Measurements from ENCODE around the gene SPOCK1. TPM values are rescaled to one million over a fixed set of nuclear protein-coding genes. Genes with fewer than 3 reads are reported as not detected.

Gene SPOCK1
- total RNA-seq, 2 experiments from 2014 or later: not detected

DNA sequence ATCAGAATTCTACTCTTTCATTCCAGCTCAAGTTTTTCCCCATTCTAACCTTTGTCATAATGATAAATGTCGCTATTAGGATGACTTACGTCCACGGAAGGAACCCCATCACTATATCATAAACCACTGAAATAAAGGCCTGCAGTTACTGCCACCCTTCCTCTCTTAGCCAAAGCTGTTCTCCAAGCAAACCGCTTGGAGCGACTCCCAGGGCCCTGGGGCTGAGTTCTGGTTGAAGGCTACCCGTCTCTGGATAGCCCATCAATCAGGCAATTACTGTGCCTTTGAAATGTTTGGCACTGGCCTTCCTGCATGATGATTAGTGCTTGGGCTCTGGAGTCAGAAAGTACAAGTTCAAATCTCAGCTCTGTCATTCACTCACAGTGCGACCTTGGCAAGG is 386.0 kb downstream of the SPOCK1 start:
- ChIA-PET CTCF (no interaction called here), POLR2A (no interaction called here)
- H3K9me3 Mint-ChIP-seq: no peaks in the 10 kb centered on the region
- DNase-seq: no peak
- no peaks in the 10 kb centered on the region for H3K4me1 Mint-ChIP-seq (ENCODE audit: low read depth)
- intact Hi-C loops (cut with micrococcal nuclease): no loop called here
- no peaks in the 10 kb centered on the region for H3K36me3 Mint-ChIP-seq
- H3K27ac Mint-ChIP-seq: no peak overlapping the region
- H3K4me3 Mint-ChIP-seq: no peak overlapping the region
- H3K27me3 Mint-ChIP-seq: peaks cover 9% of the 10 kb centered on the region

DNA sequence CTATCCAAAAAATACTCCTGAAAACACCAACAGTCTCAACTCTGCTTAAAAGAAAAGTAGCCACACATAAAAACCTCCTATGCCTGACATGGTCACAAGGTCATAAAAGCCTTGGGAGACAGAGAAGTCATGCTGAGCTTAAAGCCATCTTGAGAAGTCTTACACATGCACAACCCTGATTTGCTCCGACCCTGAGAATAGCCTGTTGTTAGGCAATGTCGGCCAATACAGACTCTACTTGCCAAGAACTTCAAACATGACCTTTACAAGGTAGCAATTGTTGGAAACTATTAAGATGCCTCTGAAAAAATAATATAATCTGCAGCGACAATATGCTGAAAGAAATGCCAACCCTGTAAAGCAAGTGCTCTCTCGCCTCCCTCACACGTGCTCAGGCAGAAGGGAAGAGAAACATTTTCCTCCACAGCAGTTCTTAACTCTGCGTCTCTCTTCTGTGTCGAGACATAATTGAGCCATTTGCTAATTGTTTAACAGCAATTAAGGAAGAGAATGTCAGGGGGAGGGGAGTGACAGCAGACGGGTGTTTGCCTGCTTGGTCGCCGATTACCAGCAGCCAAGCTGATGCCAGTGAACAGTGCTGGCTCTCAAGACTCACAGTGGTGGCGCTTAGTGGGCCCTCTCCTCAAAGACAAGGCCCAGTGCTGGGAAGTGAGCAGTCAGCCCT is 393.6 kb downstream of the SPOCK1 start:
- no peaks in the 10 kb centered on the region for H3K4me1 Mint-ChIP-seq (ENCODE audit: low read depth)
- no peak overlapping the region for H3K27ac Mint-ChIP-seq
- no peaks in the 10 kb centered on the region for H3K36me3 Mint-ChIP-seq
- CTCF ChIA-PET: no interaction called here
- POLR2A ChIA-PET: no interaction called here
- H3K4me3 Mint-ChIP-seq: no peak overlapping the region
- DNase-seq: no peak
- H3K9me3 Mint-ChIP-seq: no peaks in the 10 kb centered on the region
- intact Hi-C loops (cut with micrococcal nuclease): no loop called here
- H3K27me3 Mint-ChIP-seq: peaks cover 1% of the 10 kb centered on the region

DNA sequence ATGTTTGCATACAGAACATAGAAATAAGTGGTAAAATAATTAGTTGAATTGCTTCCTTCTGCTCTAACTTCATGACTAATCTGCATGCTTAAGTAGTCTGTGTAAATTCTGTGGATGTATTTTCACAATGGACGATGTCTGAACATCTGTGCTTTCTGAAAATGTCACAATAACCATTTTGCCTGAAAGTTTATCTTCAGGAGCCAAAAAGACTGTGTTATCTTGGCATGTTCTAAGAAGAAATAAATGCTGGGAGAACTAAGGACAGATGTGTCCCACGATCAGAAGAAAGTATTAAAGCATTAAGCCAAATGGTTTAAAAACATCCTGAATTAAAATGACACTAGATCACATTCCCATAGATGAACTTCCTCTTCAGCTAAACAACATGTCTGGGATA is 397.6 kb downstream of the SPOCK1 start:
- Mint-ChIP-seq H3K9me3 (no peaks in the 10 kb centered on the region), H3K4me3 (no peak overlapping the region), H3K36me3 (no peaks in the 10 kb centered on the region), H3K4me1 (ENCODE audit: low read depth) (no peaks in the 10 kb centered on the region), H3K27ac (no peak overlapping the region), H3K27me3 (no peaks in the 10 kb centered on the region)
- CTCF ChIA-PET: no interaction called here
- POLR2A ChIA-PET: no interaction called here
- intact Hi-C loops (cut with micrococcal nuclease): no loop called here
- no peak for DNase-seq

DNA sequence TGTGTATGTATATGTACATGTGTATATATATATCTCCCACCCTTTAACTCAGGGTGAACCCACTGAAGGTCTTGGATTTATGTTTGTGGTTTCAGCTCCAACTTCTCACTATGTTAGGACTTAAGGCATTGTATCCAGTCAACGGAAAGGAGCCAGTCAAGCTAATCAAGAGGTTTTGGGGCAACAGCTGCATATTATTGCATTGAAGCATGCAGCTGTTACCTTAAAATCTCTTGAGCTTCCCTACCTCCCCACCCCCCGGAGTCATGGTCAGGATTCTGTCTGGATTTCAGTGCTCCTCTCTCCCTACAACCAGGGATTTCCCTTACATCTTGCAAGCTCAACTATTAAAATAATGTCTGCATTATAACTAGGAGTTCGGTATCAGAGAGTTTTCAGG is 399.5 kb downstream of the SPOCK1 start:
- CTCF ChIA-PET: interaction anchor here (1.3 kb wide), 1 partner anchor 10 kb away, joined by 3 read pairs; no protein-coding TSS in a partner anchor
- H3K27ac Mint-ChIP-seq: no peak overlapping the region

GRCh38 chr5:137098663-137099062 is 400.5 kb downstream of the SPOCK1 start:
- Mint-ChIP-seq H3K27ac (no peak overlapping the region), H3K27me3 (no peaks in the 10 kb centered on the region), H3K9me3 (no peaks in the 10 kb centered on the region), H3K4me1 (ENCODE audit: low read depth) (no peaks in the 10 kb centered on the region), H3K36me3 (no peaks in the 10 kb centered on the region), H3K4me3 (no peak overlapping the region)
- no peak for DNase-seq
- CTCF ChIA-PET: no interaction called here
- POLR2A ChIA-PET: no interaction called here
- intact Hi-C loops (cut with micrococcal nuclease): no loop called here

More for the DNA sequence above, 399.5 kb downstream of the SPOCK1 start:
- intact Hi-C loops (cut with micrococcal nuclease): no loop called here
- Mint-ChIP-seq H3K9me3 (no peaks in the 10 kb centered on the region), H3K27me3 (no peaks in the 10 kb centered on the region), H3K4me1 (ENCODE audit: low read depth) (no peaks in the 10 kb centered on the region), H3K36me3 (no peaks in the 10 kb centered on the region), H3K4me3 (no peak overlapping the region)
- DNase-seq: no peak
- POLR2A ChIA-PET: no interaction called here

- no peaks in the 10 kb centered on the region for H3K4me1 Mint-ChIP-seq (ENCODE audit: low read depth)
- H3K27me3 Mint-ChIP-seq: no peaks in the 10 kb centered on the region
- no peaks in the 10 kb centered on the region for H3K9me3 Mint-ChIP-seq
- POLR2A ChIA-PET: no interaction called here
- no peak for DNase-seq
- intact Hi-C loops (cut with micrococcal nuclease): no loop called here
- no peak overlapping the region for H3K27ac Mint-ChIP-seq
- no peaks in the 10 kb centered on the region for H3K36me3 Mint-ChIP-seq
- no peak overlapping the region for H3K4me3 Mint-ChIP-seq
- CTCF ChIA-PET: no interaction called here
Observed at GRCh38 chr5:137098238-137098637, 400.9 kb downstream of the SPOCK1 start.

DNA sequence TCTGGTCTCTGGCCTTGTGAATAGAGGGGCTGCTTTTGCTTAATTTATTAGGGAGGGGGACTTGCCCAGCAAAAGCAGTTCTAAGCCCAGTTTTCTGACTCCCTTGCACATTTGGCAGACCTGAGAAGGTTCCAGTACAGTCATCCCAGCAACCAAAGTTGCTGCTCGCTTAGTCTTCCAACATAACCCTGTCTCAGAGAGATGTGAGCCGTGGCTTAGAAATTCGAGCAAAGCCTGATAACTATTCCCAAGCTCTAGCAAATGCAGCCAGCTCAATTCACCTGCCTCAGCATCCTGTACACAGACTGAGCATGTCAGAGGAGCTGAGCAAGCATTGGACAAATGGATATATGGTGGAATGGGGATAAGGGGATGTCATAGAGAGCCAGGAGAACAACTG is 401.9 kb downstream of the SPOCK1 start:
- Mint-ChIP-seq H3K4me3 (no peak overlapping the region), H3K27ac (no peak overlapping the region), H3K4me1 (ENCODE audit: low read depth) (no peaks in the 10 kb centered on the region), H3K36me3 (no peaks in the 10 kb centered on the region), H3K27me3 (no peaks in the 10 kb centered on the region), H3K9me3 (no peaks in the 10 kb centered on the region)
- ChIA-PET POLR2A (no interaction called here), CTCF (no interaction called here)
- no peak for DNase-seq
- intact Hi-C loops (cut with micrococcal nuclease): no loop called here

DNA sequence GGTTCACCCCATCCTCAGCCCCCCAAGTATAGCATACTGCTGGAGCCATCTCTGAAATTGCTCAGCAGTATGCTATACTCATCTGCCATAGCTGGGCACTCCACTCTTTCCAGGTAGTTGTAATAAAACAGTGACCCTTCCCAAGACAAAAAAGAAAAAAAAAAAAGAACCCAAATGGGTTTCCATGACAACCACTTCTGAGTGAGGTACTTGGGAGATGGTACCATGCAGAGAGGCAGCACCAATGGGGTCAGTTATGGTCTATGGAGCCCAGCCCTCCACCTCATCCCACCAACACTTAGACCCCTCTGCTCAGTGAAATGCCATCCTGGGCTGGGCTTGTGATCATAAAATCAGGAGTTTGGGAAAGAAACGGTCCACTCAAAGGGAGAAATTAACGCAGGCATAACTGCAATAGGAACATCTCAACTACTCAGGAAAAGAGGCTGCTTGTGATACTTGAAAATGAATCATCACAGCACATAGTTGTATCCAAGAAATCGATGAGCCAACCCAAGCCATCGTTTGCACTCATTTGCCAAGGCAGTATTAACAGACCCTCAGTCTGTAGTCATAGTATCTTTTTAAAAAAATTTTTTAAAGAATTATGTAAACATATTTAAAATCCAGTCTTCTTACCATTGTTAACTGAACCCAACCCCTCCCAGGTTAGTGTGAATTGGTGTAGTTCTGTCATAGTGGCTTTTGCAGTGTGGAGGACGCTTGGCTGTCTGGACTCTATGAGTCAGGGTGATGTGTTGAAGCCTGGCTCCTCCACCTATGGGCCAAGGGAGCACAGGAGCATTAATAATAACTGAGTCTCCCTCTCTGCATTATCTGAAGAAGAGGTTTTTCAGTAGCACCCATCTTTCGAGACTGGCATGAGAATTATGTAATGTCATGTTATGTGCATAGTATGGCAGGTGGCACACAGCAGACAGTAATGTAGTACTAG is 402.7 kb downstream of the SPOCK1 start:
- Mint-ChIP-seq H3K27me3 (no peaks in the 10 kb centered on the region), H3K4me3 (no peak overlapping the region), H3K27ac (no peak overlapping the region), H3K9me3 (no peaks in the 10 kb centered on the region), H3K4me1 (ENCODE audit: low read depth) (no peaks in the 10 kb centered on the region), H3K36me3 (no peaks in the 10 kb centered on the region)
- no peak for DNase-seq
- ChIA-PET POLR2A (no interaction called here), CTCF (no interaction called here)
- intact Hi-C loops (cut with micrococcal nuclease): no loop called here

DNA sequence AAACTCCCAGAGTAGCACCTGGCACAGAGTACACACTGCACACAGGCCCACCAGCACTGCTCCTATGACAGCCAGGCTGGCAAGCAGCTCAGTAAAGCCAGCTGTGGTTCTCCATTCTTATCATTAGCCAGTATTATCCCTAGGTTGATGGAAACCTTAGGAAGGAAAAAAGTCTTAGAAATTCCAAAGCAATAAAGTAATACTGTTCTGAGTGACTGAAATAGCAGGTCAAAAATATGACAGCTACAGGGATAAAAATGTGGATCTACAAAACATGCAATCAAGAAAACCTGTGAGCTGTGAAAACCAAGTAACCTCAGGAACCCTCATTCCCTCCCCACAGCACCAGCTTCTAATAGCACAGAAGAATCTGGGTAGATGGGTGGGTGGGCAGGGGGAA is 403.5 kb downstream of the SPOCK1 start:
- CTCF ChIA-PET: no interaction called here
- Mint-ChIP-seq H3K27ac (no peak overlapping the region), H3K27me3 (no peaks in the 10 kb centered on the region), H3K9me3 (no peaks in the 10 kb centered on the region), H3K4me3 (no peak overlapping the region), H3K36me3 (no peaks in the 10 kb centered on the region), H3K4me1 (ENCODE audit: low read depth) (no peaks in the 10 kb centered on the region)
- no peak for DNase-seq
- intact Hi-C loops (cut with micrococcal nuclease): no loop called here
- POLR2A ChIA-PET: no interaction called here

DNA sequence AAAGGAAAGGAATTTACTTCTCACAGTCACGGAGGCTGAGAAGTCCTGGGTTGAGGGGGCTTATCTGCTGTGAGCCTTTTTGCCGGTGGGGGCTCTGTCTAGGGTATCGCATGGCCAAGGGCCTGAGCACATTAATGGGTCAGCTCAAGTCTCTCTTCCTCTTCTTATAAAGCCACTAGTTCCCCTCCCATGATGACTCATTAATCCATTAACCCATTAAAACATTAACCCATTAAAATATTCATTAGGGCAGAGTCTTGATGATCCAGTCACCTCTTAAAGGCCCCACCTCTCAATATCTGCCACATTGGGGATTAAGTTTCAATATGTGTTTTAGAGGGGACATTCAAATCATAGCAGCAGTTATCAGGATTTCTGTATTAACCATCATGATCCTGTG is 406.3 kb downstream of the SPOCK1 start:
- Mint-ChIP-seq H3K27ac (no peak overlapping the region), H3K4me1 (ENCODE audit: low read depth) (no peaks in the 10 kb centered on the region), H3K27me3 (no peaks in the 10 kb centered on the region), H3K4me3 (no peak overlapping the region), H3K36me3 (no peaks in the 10 kb centered on the region), H3K9me3 (no peaks in the 10 kb centered on the region)
- no peak for DNase-seq
- intact Hi-C loops (cut with micrococcal nuclease): no loop called here
- POLR2A ChIA-PET: no interaction called here
- CTCF ChIA-PET: no interaction called here

GRCh38 chr5:137091472-137091871 is 407.7 kb downstream of the SPOCK1 start:
- Mint-ChIP-seq H3K36me3 (no peaks in the 10 kb centered on the region), H3K27me3 (no peaks in the 10 kb centered on the region), H3K4me1 (ENCODE audit: low read depth) (no peaks in the 10 kb centered on the region), H3K9me3 (no peaks in the 10 kb centered on the region), H3K4me3 (no peak overlapping the region), H3K27ac (no peak overlapping the region)
- DNase-seq: no peak
- intact Hi-C loops (cut with micrococcal nuclease): no loop called here
- POLR2A ChIA-PET: no interaction called here
- CTCF ChIA-PET: no interaction called here

DNA sequence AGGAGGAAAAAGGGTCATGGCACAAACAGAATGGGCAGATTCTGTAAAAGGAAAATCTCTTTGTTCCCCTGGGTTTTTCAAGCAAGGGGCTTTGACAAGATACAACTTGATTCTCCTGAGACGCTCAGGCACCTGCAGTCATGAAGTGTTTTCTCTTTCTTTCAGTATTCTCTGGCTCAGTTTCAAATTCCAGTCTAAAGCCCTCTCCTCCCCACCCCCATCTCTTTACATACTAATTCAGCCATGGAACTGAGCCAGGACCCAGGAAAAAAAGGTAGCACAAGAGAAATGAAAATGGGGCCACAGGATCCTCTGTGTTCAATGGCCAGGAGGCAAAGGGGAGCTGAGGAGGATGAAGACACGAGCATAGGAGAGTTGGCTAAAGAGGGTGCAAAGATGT is 408.4 kb downstream of the SPOCK1 start:
- intact Hi-C loops (cut with micrococcal nuclease): no loop called here
- no peak for DNase-seq
- H3K36me3 Mint-ChIP-seq: no peaks in the 10 kb centered on the region
- ChIA-PET POLR2A (no interaction called here), CTCF (no interaction called here)
- no peaks in the 10 kb centered on the region for H3K9me3 Mint-ChIP-seq
- no peak overlapping the region for H3K4me3 Mint-ChIP-seq
- H3K4me1 Mint-ChIP-seq (ENCODE audit: low read depth): no peaks in the 10 kb centered on the region
- no peak overlapping the region for H3K27ac Mint-ChIP-seq
- no peaks in the 10 kb centered on the region for H3K27me3 Mint-ChIP-seq

DNA sequence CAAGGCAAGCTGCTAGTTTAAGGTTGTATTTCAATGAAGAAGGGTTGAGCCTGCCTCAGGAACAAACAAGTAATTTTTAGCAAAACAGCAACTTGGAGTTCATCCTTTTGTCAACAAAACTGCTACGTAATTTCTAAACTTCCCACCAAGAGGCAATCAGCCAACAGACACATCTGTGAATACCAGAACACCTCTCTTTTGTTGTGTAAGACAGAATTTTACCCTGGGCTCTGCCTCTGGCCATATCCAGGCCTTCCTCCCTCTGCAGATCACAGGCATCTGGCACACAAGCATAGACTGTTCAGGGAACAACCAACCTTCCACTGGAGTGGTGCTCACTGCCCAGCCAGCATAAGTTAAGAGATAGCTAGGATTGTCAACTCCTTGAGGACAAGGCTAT is 409.0 kb downstream of the SPOCK1 start:
- H3K4me1 Mint-ChIP-seq (ENCODE audit: low read depth): no peaks in the 10 kb centered on the region
- no peaks in the 10 kb centered on the region for H3K36me3 Mint-ChIP-seq
- no peak for DNase-seq
- intact Hi-C loops (cut with micrococcal nuclease): no loop called here
- no peak overlapping the region for H3K27ac Mint-ChIP-seq
- ChIA-PET POLR2A (no interaction called here), CTCF (no interaction called here)
- no peaks in the 10 kb centered on the region for H3K27me3 Mint-ChIP-seq
- H3K4me3 Mint-ChIP-seq: no peak overlapping the region
- H3K9me3 Mint-ChIP-seq: no peaks in the 10 kb centered on the region

All from activated CD4-positive, alpha-beta memory T cell treated with anti-CD3 and anti-CD28 coated beads for 36 hours (primary cell).